Esophagus squamous epithelium (tissue), 4 donors: Measurements from ENCODE around the gene DLL1.

Source experiments
- CTCF ChIP-seq, 6 experiments: fragments of 450-650 bp in 4 of 6; fragments of 200-600 bp in 2 of 6; sonication (generic) in 2 of 6; IDR thresholded peaks; one replicate each; pipeline ENCODE4 v1.5.1; 2016 to 2019; ENCODE audit warnings: antibody characterized with exemption in 6 of 6, mild to moderate bottlenecking in 4 of 6, moderate library complexity in 4 of 6
- POLR2A ChIP-seq, 4 donors: fragments of 450-650 bp; IDR thresholded peaks; one replicate each; pipeline ENCODE4 v1.6.1; 2017; ENCODE audit warnings: antibody characterized with exemption in 4 of 4, mild to moderate bottlenecking in 4 of 4, moderate library complexity in 3 of 4

DNA sequence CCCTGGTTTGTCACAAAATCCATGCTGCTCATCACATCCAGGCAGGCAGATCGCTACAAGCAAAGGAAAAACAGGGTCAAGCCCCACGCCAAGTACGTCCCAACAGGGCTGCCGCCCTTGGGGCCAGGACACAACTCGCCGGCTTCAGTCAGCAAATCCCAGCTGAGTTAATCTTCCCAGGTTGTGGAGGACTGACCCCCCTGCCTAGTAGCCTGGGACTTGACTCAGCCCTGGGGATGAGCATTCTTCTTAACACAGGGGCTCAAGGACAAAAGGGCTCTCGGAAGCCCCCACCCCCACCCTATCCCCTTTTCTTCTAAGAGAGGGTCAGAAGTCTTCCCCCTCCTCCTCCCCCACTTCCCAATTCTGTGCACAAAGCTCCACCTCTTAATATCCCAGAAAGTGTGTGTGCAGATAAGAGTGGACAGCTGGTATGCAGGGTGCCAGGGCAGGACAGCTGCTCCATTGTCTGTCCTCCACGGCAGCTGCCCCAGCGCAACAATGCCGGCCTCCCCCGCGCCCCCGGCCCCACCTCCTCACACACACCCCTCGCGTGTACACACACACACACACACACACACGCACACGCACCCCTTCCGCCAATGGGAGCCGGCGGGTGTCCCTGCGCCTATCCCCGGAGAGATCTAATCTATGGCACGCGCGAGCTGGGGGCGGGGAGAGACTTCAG is 4.5 kb downstream of the DLL1 start:
- TF ChIP-seq CTCF (IDR thresholded peaks at IDR 0.05) = no peak
- no peak for TF ChIP-seq POLR2A (IDR thresholded peaks at IDR 0.05)
